Measurements from ENCODE around the gene LUC7L3. TPM values are rescaled to one million over a fixed set of nuclear protein-coding genes. Genes with fewer than 3 reads are reported as not detected.

The LUC7L3 gene
- total and polyA plus RNA-seq, 2 experiments from 2014 or later: 56.9 to 156 TPM

DNA sequence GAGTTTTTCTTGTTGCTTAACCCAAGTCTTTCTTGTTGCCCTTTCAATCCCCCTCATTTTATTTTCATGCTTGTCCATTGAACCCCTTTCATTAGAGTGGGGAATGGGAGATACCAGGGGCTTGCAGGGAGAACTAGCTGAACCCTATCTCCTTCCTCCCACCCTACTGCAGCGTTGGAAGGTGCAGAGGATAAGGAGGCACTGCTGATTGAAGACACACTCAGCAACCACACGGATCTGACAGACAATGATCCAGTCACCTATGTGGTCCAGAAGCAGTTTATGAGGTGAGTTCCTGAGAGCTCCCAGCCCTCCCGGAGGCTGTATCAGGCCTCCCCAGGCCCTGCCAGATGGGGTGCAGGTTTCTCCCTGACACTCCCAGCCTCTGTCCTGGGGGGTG lies 44.2 kb upstream of the LUC7L3 start:
- Histone ChIP-seq H3K4me3 (no peak overlapping the region), H2AFZ (no peak overlapping the region), H3K9me2 (replicated peaks; ENCODE audit: insufficient read depth) (no peaks in the 10 kb centered on the region), H3K27ac (no peak overlapping the region), H4K20me1 (ENCODE audit: insufficient read depth, poor library complexity, severe bottlenecking) (no peaks in the 10 kb centered on the region), H3K79me2 (no peaks in the 10 kb centered on the region), H3K4me1 (ENCODE audit: insufficient read depth) (peaks cover 7% of the 10 kb centered on the region), H3K27me3 (no peaks in the 10 kb centered on the region), H3K4me2 (no peak overlapping the region), H3K9me3 (ENCODE audit: low read depth) (no peaks in the 10 kb centered on the region), H3K36me3 (replicated peaks; ENCODE audit: insufficient read depth, low read depth) (no peaks in the 10 kb centered on the region)
- DNase-seq (ENCODE audit: low spot score): no peak
- 46% methylated on average over 3 of the region's 3 CpGs for WGBS (ENCODE audit: low lambda C conversion rate, missing lambda C conversion rate)
- no peak for TF ChIP-seq EZH2phosphoT487 (IDR thresholded peaks at IDR 0.05; ENCODE audit: low read depth, severe bottlenecking, unreplicated experiment)
- TF ChIP-seq EZH2 (IDR thresholded peaks at IDR 0.05; ENCODE audit: borderline replicate concordance): no peak
- TF ChIP-seq, protein P1, sequence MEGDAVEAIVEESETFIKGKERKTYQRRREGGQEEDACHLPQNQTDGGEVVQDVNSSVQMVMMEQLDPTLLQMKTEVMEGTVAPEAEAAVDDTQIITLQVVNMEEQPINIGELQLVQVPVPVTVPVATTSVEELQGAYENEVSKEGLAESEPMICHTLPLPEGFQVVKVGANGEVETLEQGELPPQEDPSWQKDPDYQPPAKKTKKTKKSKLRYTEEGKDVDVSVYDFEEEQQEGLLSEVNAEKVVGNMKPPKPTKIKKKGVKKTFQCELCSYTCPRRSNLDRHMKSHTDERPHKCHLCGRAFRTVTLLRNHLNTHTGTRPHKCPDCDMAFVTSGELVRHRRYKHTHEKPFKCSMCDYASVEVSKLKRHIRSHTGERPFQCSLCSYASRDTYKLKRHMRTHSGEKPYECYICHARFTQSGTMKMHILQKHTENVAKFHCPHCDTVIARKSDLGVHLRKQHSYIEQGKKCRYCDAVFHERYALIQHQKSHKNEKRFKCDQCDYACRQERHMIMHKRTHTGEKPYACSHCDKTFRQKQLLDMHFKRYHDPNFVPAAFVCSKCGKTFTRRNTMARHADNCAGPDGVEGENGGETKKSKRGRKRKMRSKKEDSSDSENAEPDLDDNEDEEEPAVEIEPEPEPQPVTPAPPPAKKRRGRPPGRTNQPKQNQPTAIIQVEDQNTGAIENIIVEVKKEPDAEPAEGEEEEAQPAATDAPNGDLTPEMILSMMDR (IDR thresholded peaks at IDR 0.05; ENCODE audit: poor library complexity): no peak

DNA sequence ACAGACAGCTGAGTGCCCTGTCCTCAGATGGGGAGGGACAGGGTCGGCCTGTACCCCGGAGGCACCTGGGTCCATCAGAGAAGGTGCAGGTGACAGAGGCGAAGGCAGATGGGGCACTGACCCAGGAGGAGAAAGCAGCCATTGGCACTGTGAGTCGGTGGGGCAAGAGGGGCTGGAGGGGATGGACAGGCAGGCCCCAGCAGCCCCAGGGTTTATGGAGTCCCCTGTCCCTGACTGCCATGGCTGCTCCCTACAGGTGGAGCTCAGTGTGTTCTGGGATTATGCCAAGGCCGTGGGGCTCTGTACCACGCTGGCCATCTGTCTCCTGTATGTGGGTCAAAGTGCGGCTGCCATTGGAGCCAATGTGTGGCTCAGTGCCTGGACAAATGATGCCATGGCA lies 43.8 kb upstream of the LUC7L3 start:
- Histone ChIP-seq H3K4me3 (no peak overlapping the region), H4K20me1 (ENCODE audit: insufficient read depth, poor library complexity, severe bottlenecking) (no peaks in the 10 kb centered on the region), H3K79me2 (no peaks in the 10 kb centered on the region), H3K9me3 (ENCODE audit: low read depth) (no peaks in the 10 kb centered on the region), H3K27ac (no peak overlapping the region), H3K36me3 (replicated peaks; ENCODE audit: insufficient read depth, low read depth) (no peaks in the 10 kb centered on the region), H2AFZ (no peak overlapping the region), H3K4me2 (no peak overlapping the region), H3K27me3 (no peaks in the 10 kb centered on the region), H3K4me1 (ENCODE audit: insufficient read depth) (peaks cover 6% of the 10 kb centered on the region), H3K9me2 (replicated peaks; ENCODE audit: insufficient read depth) (no peaks in the 10 kb centered on the region)
- TF ChIP-seq EZH2phosphoT487 (IDR thresholded peaks at IDR 0.05; ENCODE audit: low read depth, severe bottlenecking, unreplicated experiment) (no peak), EZH2 (IDR thresholded peaks at IDR 0.05; ENCODE audit: borderline replicate concordance) (no peak)
- TF ChIP-seq, protein P1 (IDR thresholded peaks at IDR 0.05; ENCODE audit: poor library complexity): no peak
- WGBS (ENCODE audit: low lambda C conversion rate, missing lambda C conversion rate): 94% methylated on average over 7 of the region's 7 CpGs
- DNase-seq (ENCODE audit: low spot score): no peak

DNA sequence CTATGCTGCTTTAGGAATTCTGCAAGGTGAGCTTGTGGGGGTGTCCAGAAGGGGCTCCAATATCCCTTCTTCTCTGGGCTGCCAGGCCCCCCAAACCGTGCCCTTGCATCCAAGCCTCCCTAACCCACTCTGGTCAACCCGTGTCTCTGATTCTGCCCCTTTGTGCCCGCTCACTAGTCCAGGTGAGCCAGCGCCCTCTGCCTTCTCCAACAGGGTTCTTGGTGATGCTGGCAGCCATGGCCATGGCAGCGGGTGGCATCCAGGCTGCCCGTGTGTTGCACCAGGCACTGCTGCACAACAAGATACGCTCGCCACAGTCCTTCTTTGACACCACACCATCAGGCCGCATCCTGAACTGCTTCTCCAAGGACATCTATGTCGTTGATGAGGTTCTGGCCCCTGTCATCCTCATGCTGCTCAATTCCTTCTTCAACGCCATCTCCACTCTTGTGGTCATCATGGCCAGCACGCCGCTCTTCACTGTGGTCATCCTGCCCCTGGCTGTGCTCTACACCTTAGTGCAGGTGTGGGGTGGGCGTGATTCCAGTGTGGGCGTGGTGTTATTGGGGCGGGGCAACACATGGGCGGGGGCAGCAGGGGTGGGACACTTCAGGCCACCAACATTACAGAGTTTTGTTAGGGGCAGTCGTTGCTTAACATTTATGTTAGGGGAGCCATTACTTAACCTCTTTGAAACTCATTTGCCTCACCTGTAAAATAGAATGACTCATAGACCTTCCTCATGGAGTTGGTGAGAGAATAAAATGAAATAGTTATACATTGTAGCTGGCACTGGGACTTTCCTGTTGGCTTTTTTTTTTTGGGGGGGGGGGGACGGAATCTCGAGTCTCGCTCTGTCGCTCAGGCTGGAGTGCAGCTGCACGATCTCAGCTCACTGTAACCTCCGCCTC lies 43.1 kb upstream of the LUC7L3 start:
- Histone ChIP-seq H3K9me2 (replicated peaks; ENCODE audit: insufficient read depth) (no peaks in the 10 kb centered on the region), H3K27me3 (no peaks in the 10 kb centered on the region), H2AFZ (no peak overlapping the region), H4K20me1 (ENCODE audit: insufficient read depth, poor library complexity, severe bottlenecking) (no peaks in the 10 kb centered on the region), H3K4me1 (ENCODE audit: insufficient read depth) (peaks cover 2% of the 10 kb centered on the region), H3K27ac (no peak overlapping the region), H3K4me2 (no peak overlapping the region), H3K36me3 (replicated peaks; ENCODE audit: insufficient read depth, low read depth) (no peaks in the 10 kb centered on the region), H3K9me3 (ENCODE audit: low read depth) (no peaks in the 10 kb centered on the region), H3K4me3 (no peak overlapping the region), H3K79me2 (no peaks in the 10 kb centered on the region)
- WGBS (ENCODE audit: low lambda C conversion rate, missing lambda C conversion rate): 95% methylated on average over 21 of the region's 24 CpGs
- TF ChIP-seq, protein P1 (IDR thresholded peaks at IDR 0.05; ENCODE audit: poor library complexity): no peak
- TF ChIP-seq EZH2 (IDR thresholded peaks at IDR 0.05; ENCODE audit: borderline replicate concordance): no peak
- TF ChIP-seq EZH2phosphoT487 (IDR thresholded peaks at IDR 0.05; ENCODE audit: low read depth, severe bottlenecking, unreplicated experiment): no peak
- DNase-seq (ENCODE audit: low spot score): no peak
